Hematopoietic multipotent progenitor cell treated with erythropoietin and hydrocortisone succinate and interleukin-3 and kit ligand, for 8 days (in vitro differentiated cells): ENCODE data around the gene RANGRF.

Source experiments
- DNase-seq: peaks from one replicate; pipeline ENCODE4 v3.0.0-alpha.2; 2015

The RANGRF gene

DNA sequence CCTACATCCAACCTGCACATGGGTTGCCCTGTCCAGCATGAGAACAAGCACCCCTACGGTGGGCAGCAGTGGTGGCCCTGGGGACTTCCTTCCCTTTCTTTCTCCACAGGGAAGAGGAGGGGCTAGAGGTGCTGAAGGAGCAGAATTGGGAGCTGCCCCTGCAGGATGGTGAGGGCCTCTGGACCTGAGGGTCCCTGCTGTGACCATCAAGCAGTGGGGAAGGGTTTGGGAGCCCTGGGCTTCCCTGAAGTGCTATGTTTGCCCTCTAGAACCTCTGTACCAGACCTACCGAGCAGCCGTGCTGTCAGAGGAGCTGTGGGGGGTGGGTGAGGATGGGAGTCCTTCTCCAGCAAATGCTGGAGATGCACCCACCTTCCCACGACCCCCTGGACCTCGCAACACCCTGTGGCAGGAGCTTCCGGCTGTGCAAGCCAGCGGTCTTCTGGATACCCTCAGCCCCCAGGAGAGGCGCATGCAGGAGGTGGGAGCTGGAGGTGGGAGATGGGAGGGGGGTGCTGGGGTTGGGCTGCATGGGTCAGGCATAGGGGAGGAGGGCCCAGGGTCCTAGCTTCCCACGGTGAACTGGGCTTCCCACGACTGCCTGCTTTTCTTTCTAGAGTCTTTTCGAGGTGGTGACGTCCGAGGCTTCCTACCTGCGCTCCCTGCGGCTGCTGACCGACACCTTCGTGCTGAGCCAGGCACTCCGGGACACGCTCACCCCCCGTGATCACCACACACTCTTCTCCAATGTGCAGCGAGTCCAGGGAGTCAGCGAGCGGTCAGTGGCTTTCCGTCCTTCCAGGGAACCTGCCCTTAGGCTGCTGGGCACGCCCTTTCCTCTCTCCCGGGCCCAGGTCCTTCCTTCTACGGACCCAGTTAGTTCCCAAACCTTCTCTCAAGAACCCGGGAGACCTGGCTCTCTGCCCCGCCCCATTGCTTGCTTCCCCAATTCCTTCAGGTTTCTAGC, 26.6 kb downstream of the RANGRF start:
- DNase-seq = no peak

DNA sequence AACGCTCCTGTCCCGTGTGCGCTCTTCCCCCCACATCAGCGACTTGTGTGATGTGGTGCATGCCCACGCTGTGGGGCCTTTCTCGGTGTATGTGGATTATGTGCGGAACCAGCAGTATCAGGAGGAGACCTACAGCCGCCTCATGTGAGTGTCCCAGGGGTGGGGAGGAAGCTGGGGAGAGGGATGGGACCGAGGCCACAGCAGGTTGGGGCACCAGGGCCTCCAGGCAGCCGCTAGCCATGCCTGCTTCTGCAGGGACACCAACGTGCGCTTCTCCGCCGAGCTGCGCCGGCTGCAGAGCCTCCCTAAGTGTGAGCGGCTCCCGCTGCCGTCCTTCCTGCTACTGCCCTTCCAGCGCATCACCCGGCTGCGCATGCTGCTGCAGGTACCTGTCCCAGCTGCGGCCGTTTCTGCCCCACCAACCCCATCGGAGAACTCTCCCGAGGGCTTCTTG, 27.3 kb downstream of the RANGRF start:
- no peak for DNase-seq

DNA sequence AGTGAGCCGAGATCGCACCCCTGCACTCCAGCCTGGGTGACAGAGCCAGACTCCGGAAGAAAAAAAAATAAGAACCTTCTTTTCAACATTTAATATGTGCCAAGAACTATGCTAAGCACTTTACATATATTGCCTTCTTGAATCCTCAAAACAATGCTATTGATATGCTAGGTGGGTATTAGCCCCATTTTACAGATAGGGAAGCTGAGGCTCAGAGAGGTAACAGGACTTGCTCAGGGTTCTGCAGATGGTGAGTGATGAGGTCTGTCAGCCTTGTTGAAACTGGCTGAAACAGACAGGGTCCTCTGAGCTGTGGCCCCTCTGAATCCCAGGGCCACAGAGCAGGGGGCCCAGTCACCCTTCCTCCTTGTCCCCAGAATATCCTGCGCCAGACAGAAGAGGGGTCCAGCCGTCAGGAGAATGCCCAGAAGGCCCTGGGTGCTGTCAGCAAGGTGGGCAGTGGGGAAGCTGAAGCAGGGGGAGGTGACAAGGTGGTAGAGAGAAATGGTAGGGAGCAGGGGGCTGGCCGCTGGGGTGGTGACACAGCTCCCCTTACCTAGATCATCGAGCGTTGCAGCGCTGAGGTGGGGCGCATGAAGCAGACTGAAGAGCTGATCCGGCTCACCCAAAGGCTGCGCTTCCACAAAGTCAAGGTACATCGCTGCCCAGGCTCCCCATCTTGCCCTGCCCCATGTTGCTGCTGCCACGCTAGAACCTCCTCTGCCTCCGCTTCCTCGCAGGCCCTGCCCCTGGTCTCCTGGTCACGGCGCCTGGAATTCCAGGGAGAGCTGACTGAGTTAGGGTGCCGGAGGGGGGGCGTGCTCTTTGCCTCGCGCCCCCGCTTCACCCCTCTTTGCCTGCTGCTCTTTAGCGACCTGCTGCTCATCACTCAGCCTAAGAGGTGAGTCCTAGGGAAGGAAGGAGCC, 29.8 kb downstream of the RANGRF start:
- no peak for DNase-seq

DNA sequence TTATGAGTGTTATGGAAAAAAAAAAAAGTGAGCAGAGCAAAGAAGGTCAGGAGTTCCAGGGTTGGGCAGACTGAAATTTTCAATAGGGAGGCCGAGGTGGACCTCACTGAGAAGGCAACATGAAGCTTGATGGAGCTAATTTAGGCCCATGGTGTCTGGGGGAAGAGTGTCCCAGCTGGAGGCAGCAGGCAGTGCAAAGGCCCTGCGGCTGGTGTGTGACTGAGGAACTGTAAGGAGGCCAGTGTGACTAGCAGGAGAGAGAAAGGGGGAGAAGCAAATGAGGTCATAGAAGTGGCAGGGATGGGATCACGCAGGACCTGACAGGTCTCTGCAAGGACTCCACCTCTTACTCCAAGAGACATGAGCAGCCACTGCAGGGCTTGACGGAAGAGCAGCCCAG, 31.8 kb downstream of the RANGRF start:
- DNase-seq = no peak

DNA sequence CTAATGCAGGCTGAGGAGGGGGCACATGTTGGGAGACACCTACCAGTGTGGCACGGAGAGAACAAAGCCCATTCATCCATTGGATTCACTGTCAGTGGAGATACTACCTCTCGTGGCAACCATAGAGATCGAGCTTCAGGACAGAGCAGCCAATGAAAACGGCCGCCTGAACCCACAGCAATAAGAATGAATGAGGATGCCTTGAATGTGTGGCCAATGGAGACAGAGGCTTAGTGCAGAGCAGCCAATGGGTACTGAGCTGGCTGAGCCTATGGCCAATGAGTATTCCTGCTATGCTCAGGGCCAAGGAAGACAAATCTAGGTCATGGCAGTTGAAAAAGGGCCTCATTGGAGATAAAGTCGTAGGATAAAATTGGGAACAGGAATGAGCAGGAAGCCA, 32.5 kb downstream of the RANGRF start:
- no peak for DNase-seq

DNA sequence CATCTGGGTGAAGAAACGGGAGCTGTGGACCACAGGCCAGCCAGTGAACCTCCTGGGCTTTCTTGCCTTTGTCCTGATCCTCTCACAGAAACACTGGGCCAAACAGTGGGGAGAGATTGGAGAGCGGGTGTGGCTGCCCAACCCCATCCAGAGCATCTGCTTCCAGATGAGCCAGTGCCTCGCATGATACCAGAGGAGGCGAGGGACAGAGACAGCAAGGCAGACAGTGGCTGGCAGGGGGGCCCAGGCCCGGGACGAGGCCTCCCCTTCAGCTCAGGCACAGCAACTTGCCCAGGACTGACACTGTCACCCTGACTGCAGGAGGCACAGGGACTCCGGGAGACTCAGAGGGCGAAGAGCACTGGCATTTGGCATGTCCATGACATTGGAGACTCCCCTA, 33.6 kb downstream of the RANGRF start:
- DNase-seq = peak; percentile 60

DNA sequence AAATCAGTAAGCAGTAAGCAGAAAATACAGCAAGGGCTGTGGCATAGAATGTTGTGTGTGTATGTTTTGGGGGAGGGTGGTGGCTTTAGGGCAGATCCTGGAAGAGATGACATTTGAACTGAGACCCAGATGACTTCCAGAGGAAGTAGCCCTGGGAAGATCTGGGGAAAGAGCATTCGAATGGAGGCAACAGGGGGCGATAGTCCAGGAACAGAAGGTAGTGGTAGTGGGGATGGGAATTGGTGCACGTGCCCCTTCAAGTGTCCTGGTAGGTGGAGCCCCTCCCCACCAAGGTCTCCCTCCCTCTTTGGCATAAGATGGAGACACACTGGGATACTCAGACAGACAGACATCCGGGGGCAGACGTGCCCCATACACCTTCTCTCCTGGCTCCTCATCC, 35.7 kb downstream of the RANGRF start:
- DNase-seq = no peak

DNA sequence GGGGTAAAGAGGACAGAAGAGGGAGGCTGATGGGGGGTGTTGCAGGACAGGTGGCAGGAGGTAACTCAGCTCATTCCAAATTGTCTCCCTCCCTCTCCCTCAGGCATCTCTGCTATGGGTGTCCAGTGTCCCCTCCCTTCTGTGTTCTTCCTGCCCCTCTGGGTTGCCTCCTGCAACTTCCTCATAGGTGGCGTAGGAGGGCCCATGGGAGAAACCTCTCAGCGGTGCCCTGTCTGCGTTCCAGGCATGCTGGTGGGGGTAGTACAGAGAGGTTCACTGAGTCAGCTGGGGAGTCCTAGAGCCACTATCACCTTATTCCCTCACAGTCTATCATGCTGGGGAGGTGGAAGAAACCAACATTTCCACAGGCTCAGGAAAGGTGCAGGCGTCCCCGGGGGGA, 36.5 kb downstream of the RANGRF start:
- DNase-seq = no peak

DNA sequence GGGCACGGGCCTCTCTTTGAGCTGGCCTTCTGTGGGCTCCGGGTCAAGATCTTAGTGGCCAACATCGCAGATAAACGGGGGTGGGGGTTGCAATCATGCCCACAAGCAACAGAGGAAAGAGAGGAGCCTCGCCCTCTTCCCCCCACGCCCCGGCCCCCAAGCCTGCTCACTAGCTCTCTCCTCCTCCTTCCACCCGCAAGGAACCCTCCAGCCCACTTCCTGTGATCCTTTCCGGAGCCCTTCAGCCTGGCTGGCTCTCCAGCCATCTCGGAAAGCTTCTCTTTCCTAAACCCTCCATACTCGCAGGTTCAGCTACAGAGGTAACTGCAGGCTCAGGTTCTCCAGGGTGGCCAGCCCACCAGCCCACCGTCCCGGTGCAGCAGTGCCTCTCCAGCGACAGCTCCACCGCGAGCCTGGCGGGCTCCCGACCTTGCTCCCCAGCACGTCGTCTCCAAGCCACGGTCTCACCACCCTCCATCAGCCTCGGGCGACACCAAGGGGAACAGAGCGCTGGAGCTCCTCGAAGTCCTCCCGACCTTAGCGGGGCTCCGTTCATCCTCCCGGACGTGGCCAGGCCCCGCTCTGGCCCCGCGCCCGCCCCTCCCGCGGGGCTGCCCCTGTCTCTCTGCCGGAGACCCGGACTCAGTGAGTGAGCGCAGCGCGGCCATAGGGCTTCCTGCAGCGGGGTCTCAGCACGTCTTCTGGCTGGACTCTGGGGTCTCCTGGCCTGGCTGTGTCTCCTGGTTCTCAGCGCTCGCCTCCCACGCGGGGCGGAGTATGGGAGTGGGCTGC, 38.2 kb downstream of the RANGRF start:
- peak; percentile 83 for DNase-seq

DNA sequence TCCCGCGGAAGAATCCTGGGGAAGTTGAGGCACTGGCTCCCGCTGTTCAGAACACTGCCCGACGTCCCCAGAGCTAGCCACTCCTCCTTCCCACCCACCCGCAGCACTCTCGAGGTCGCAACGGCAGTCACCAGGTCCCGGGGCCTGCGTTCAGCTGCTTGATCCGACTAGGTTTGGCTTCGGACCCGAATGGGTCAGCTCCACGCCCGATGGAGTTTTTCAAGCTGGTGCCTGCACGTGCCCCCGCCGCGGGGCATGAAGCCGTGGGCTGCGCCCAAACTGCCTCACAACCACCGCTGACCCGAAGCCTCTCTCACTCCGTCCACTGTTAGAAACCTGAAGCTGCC, 38.8 kb downstream of the RANGRF start:
- DNase-seq = peak; percentile 17

DNA sequence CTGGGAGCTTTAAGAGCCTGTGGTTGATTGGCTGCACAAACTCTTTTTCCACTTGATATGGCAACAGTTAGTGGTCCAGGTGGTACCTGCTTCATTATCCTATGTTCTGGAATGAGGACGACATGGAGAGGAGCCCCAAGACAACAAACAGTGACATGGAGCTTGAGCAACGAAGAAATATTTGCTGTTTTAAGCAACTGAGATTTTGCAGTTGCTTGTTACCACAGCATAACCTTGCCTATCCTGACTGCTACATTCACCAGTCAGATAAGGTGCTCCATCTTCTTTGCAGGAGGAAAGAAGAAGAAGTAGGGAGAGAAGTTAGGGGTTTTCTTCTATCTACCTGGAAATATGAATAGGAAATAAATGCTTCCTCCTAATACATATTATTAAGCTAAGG, 43.7 kb downstream of the RANGRF start:
- DNase-seq = no peak

DNA sequence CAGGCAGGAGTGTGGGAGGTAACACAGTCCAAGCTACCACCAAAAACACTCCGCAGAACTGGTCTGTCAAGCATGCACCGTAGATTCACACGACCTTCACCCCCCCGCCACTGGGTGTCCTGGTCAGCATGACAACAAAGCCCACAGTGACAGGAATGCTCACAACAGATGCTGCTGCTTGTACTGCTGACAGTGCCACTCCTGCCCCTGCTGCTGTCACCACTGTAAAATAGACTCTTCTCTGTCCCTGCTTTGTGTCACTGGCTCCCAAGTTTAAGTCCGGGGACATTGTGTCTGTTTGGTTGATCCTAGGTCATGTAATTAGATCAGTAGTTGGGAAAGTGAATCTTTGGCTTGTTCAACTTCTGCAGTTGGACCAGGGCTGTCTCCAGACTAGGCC, 44.2 kb downstream of the RANGRF start:
- DNase-seq = no peak

DNA sequence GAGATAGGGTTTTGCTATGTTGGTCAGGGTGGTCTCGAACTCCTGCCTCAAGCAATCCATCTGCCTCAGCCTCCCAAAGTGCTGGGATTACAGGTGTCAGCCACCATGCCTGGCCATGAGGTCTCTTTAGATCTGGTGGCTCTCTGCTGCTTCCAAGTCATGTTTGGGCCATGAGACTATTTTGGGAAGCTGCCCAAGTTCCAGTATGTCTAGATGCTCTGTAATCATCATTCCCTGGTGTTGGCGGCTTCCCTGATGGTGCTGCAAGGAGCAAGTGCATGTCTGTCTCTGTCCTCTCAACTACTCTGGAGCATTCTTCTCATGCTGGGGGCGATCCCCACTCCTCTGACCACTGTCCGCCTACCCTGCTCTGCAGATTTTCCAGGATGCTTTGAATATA, 44.8 kb downstream of the RANGRF start:
- no peak for DNase-seq

DNA sequence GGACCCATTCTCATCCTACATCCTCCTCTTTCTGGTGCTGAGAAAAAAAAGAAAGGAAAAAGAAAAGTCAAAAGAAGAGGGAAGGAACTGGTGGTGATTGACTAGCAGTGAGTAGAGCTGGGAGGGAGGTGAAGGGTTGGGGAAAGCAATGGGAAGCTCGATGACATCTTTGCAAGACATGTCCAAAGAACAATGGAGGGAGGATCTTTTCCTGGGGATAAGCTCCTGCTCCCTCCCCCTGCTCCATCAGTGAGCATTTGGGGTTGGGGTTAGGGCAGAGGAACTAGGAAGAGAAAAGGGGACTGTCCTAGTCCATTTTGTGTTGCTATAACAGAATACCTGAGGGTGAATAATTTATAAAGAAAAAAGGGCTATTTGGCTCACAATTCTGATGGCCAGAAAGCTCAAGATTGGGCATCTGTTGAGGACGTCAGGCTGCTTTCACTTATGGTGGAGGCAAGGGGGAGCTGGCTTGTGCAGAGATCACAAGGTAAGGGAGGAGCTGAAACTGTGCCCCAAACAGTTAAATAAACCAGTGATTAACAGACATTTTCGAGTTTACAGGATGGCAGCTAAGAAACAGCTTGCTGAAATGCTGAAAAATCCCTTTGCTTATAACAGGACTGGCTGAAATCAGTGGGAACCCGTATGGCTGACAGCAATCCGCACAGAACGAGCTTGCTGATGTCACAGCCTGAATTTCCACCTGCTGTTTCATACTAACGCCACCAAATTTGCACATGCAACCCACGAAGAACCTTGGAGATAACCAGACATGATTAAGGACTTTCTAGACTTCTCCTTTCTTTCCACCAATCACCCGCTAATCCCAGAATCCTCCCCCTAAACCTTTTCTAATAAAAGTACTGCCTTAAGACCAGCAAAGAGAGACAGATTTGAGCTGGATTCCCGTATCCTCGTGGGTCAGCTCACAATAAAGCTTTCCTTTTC, 49.6 kb downstream of the RANGRF start:
- peak; percentile 38 for DNase-seq

DNA sequence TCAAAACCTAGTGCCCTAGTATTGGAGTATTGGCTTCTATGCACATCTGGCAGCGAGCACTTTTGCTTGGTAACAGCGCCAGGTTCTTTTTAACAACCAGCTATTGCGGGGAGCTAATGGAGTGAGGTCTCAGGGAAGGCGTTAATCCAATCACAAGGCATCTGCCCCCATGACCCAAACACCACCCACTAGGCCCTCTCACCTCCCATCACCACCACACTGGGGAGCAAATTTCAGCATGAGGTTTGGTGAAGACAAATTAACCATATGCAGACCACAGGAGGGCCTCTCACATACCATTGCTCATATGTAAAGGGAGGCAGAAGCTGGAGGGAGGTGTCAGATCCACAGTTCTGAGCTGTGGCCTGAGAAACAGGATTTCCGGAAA, 50.3 kb downstream of the RANGRF start:
- no peak for DNase-seq

DNA sequence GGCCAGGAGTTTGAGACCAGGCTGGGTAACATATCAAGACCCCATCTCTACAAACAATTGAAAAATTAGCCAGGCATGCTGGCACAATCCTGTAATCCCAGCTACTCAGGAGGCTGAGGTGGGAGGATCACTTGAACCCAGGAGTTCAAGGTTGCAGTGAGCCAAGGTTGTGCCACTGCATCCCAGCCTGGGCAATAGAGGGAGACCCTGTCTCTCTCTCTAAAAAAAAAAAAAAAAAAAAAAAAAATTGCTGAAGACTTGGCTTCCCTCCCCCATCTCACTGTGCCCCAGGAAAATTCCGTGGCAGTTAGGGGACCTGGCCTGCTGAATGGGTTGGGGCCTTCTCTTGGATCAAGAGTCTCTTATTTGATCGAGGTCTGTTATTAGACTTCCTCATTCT, 51.1 kb downstream of the RANGRF start, which contains the start of gene ODF4:
ODF4 (plus strand) TSS at position 301 of the 400 bp plus-strand sequence. CDS start 212 bp downstream, outside the sequence.
- no peak for DNase-seq
